Retinal pigment epithelial cell (primary cell): ENCODE measurements around the gene CPNE2.

Experiments
- DNase-seq: peaks from one replicate; pipeline ENCODE4 v3.0.0-alpha.2; 2010; ENCODE audit warnings: low read depth
- H3K4me3 ChIP-seq: 2 replicates; pipeline ENCODE4 v1.5.1; 2011; ENCODE audit warnings: mild to moderate bottlenecking, low read length, control low read depth, moderate library complexity
- CTCF ChIP-seq: conservative IDR thresholded peaks from 2 replicates; pipeline ENCODE4 v1.5.1; 2011; ENCODE audit warnings: low read depth, low read length, control low read depth, inconsistent platforms

The CPNE2 gene

GRCh38 chr16:57131351-57131970 is 39.1 kb downstream of the CPNE2 start:
- no peak for TF ChIP-seq CTCF
- no peak overlapping the region for H3K4me3 ChIP-seq
- DNase-seq, result no peak

GRCh38 chr16:57132470-57132869 is 40.1 kb downstream of the CPNE2 start:
- DNase-seq, result no peak
- no peak for TF ChIP-seq CTCF

GRCh38 chr16:57133031-57133430 is 40.6 kb downstream of the CPNE2 start:
- TF ChIP-seq CTCF, result no peak
- H3K4me3 ChIP-seq, result no peak overlapping the region

More at GRCh38 chr16:57132470-57132869, 40.1 kb downstream of the CPNE2 start:
- no peak overlapping the region for H3K4me3 ChIP-seq

GRCh38 chr16:57133886-57134285 is 41.5 kb downstream of the CPNE2 start:
- DNase-seq, result no peak
- no peak overlapping the region for H3K4me3 ChIP-seq
- TF ChIP-seq CTCF, result no peak

More at GRCh38 chr16:57133031-57133430, 40.6 kb downstream of the CPNE2 start:
- no peak for DNase-seq

GRCh38 chr16:57134982-57135381 is 42.6 kb downstream of the CPNE2 start:
- DNase-seq, result no peak
- no peak for TF ChIP-seq CTCF
- H3K4me3 ChIP-seq, result no peak overlapping the region

- H3K4me3 ChIP-seq, result no peak overlapping the region
- no peak for TF ChIP-seq CTCF
- no peak for DNase-seq
These were observed 44.7 kb downstream of the CPNE2 start for GRCh38 chr16:57137043-57137442.

GRCh38 chr16:57137566-57138273 is 45.3 kb downstream of the CPNE2 start:
- no peak for TF ChIP-seq CTCF
- no peak for DNase-seq
- H3K4me3 ChIP-seq, result no peak overlapping the region
